ENCODE data around the gene TBC1D10A. TPM values are rescaled to one million over a fixed set of nuclear protein-coding genes. Genes with fewer than 3 reads are reported as not detected.

The TBC1D10A gene
- total RNA-seq, 1 experiment from 2014 or later: 11.1 TPM

GRCh38 chr22:30265131-30265720 lies 61.5 kb downstream of the TBC1D10A start:
- ATAC-seq: no peak
- POLR2A ChIA-PET: no interaction called here
- no peaks in the 10 kb centered on the region for H3K9me3 Mint-ChIP-seq
- peaks cover 5% of the 10 kb centered on the region for H3K4me1 Mint-ChIP-seq
- TF ChIP-seq, protein P1, sequence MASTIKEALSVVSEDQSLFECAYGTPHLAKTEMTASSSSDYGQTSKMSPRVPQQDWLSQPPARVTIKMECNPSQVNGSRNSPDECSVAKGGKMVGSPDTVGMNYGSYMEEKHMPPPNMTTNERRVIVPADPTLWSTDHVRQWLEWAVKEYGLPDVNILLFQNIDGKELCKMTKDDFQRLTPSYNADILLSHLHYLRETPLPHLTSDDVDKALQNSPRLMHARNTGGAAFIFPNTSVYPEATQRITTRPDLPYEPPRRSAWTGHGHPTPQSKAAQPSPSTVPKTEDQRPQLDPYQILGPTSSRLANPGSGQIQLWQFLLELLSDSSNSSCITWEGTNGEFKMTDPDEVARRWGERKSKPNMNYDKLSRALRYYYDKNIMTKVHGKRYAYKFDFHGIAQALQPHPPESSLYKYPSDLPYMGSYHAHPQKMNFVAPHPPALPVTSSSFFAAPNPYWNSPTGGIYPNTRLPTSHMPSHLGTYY (CRISPR knock-in tag; IDR thresholded peaks at IDR 0.05): no peak
- TF ChIP-seq OVOL2 (CRISPR knock-in tag; IDR thresholded peaks at IDR 0.05; ENCODE audit: borderline replicate concordance) (no peak), NR2C2 (CRISPR knock-in tag; IDR thresholded peaks at IDR 0.05) (no peak), ATF1 (CRISPR knock-in tag; IDR thresholded peaks at IDR 0.05) (no peak)
- TF ChIP-seq, protein P2, sequence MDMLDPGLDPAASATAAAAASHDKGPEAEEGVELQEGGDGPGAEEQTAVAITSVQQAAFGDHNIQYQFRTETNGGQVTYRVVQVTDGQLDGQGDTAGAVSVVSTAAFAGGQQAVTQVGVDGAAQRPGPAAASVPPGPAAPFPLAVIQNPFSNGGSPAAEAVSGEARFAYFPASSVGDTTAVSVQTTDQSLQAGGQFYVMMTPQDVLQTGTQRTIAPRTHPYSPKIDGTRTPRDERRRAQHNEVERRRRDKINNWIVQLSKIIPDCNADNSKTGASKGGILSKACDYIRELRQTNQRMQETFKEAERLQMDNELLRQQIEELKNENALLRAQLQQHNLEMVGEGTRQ (CRISPR knock-in tag; IDR thresholded peaks at IDR 0.05): no peak
- H3K27me3 Mint-ChIP-seq (ENCODE audit: low read depth): peaks cover 7% of the 10 kb centered on the region
- H3K4me3 Mint-ChIP-seq: no peak overlapping the region
- DNase-seq (ENCODE audit: low spot score): no peak
- CTCF ChIA-PET: interaction anchor here (0.6 to 3.5 kb wide), 4 partner anchors 22 to 135 kb away, joined by 4 to 48 read pairs (median 17); partner anchors contain the start of genes RNF215 and TBC1D10A
- no peaks in the 10 kb centered on the region for H3K36me3 Mint-ChIP-seq
- no peak overlapping the region for H3K27ac Mint-ChIP-seq

DNA sequence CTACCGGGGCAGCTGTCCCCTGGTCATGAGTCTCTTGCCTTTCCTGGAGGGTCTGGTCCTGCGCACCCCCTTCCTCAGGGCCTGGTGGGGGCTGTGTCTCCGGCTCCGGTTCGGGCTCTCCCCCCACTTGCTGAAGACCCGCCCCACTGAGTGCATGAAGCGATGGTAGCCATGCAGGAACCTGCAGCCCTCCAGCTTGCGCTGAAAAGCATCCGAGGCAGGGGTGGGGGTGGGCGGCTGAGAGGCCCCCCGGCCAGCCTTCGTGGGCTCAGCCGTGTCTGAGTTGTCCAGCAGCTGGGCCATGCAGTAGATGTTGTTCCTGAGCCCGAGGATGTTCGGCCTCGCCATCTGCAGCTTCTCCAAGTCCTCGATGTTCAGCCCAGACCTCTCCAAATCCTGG lies 62.9 kb downstream of the TBC1D10A start:
- Mint-ChIP-seq H3K9me3 (no peaks in the 10 kb centered on the region), H3K36me3 (no peaks in the 10 kb centered on the region), H3K27me3 (ENCODE audit: low read depth) (peaks cover 7% of the 10 kb centered on the region), H3K4me3 (no peak overlapping the region), H3K4me1 (peaks cover 5% of the 10 kb centered on the region), H3K27ac (no peak overlapping the region)
- ChIA-PET POLR2A (interaction anchor here (0.6 to 1.8 kb wide), 2 partner anchors 25 to 162 kb away, joined by 4 to 5 read pairs; partner anchors contain the start of genes CASTOR1 and MTFP1), CTCF (interaction anchor here (0.6 to 3.5 kb wide), 22 partner anchors 8 to 259 kb away, joined by 3 to 48 read pairs (median 4); partner anchors contain the start of genes CCDC157, RNF215, SF3A1 and TBC1D10A)
- ATAC-seq: no peak
- TF ChIP-seq AFF4 (CRISPR knock-in tag; IDR thresholded peaks at IDR 0.05; ENCODE audit: borderline replicate concordance) (no peak), FOXJ3 (CRISPR knock-in tag; IDR thresholded peaks at IDR 0.05; ENCODE audit: borderline replicate concordance) (no peak), ZNF121 (CRISPR knock-in tag; IDR thresholded peaks at IDR 0.05) (no peak), GABPB1 (CRISPR knock-in tag; IDR thresholded peaks at IDR 0.05) (no peak), ZNF317 (CRISPR knock-in tag; IDR thresholded peaks at IDR 0.05; ENCODE audit: borderline replicate concordance, low read depth) (no peak), HMGA2 (CRISPR knock-in tag; IDR thresholded peaks at IDR 0.05) (no peak), ZBTB21 (CRISPR knock-in tag; IDR thresholded peaks at IDR 0.05; ENCODE audit: borderline replicate concordance) (no peak)
- TF ChIP-seq, protein P2 (CRISPR knock-in tag; IDR thresholded peaks at IDR 0.05): no peak
- no peak for DNase-seq (ENCODE audit: low spot score)

GRCh38 chr22:30262917-30263741 lies 63.6 kb downstream of the TBC1D10A start:
- no peak overlapping the region for H3K4me3 Mint-ChIP-seq
- ATAC-seq: peak; percentile 77
- ChIA-PET CTCF (interaction anchor here (0.5 to 3.5 kb wide), 27 partner anchors 7 to 258 kb away, joined by 3 to 48 read pairs (median 4); partner anchors contain the start of genes CASTOR1, CCDC157, RNF215 and SF3A1), POLR2A (interaction anchor here (0.6 to 1.8 kb wide), 3 partner anchors 25 to 162 kb away, joined by 4 to 5 read pairs (median 4); partner anchors contain the start of genes CASTOR1 and MTFP1)
- H3K9me3 Mint-ChIP-seq: no peaks in the 10 kb centered on the region
- H3K27me3 Mint-ChIP-seq (ENCODE audit: low read depth): peaks cover 7% of the 10 kb centered on the region
- H3K4me1 Mint-ChIP-seq: peaks cover 7% of the 10 kb centered on the region
- DNase-seq (ENCODE audit: low spot score): peak; percentile 94
- H3K27ac Mint-ChIP-seq: no peak overlapping the region
- H3K36me3 Mint-ChIP-seq: no peaks in the 10 kb centered on the region
- no peak for TF ChIP-seq NFE2L1 (CRISPR knock-in tag; IDR thresholded peaks at IDR 0.05)
- TF ChIP-seq, protein P3, sequence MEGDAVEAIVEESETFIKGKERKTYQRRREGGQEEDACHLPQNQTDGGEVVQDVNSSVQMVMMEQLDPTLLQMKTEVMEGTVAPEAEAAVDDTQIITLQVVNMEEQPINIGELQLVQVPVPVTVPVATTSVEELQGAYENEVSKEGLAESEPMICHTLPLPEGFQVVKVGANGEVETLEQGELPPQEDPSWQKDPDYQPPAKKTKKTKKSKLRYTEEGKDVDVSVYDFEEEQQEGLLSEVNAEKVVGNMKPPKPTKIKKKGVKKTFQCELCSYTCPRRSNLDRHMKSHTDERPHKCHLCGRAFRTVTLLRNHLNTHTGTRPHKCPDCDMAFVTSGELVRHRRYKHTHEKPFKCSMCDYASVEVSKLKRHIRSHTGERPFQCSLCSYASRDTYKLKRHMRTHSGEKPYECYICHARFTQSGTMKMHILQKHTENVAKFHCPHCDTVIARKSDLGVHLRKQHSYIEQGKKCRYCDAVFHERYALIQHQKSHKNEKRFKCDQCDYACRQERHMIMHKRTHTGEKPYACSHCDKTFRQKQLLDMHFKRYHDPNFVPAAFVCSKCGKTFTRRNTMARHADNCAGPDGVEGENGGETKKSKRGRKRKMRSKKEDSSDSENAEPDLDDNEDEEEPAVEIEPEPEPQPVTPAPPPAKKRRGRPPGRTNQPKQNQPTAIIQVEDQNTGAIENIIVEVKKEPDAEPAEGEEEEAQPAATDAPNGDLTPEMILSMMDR (IDR thresholded peaks at IDR 0.05): peak; percentile 99
- peak; percentile 62 for TF ChIP-seq MAX (CRISPR knock-in tag; IDR thresholded peaks at IDR 0.05)
- TF ChIP-seq ZNF396 (CRISPR knock-in tag; IDR thresholded peaks at IDR 0.05; ENCODE audit: borderline replicate concordance): no peak
- TF ChIP-seq SP1 (CRISPR knock-in tag; conservative IDR thresholded peaks at IDR 0.05): no peak
- 0 out of 2 replicates have a peak, but pooled peaks have one; percentile 20 for TF ChIP-seq FOXP1 (CRISPR knock-in tag; IDR thresholded peaks at IDR 0.05; ENCODE audit: borderline replicate concordance)
- TF ChIP-seq ATF1 (CRISPR knock-in tag; IDR thresholded peaks at IDR 0.05): no peak
- TF ChIP-seq ZNF263 (CRISPR knock-in tag; IDR thresholded peaks at IDR 0.05; ENCODE audit: low read depth): no peak
